Measurements from ENCODE around the gene MIOS.
A peak's percentile ranks its signal among the peaks of the same experiment; 100 is the strongest.

MIOS gene

GRCh38 chr7:7583731-7584130, 17.0 kb downstream of the MIOS start:
- no peak for DNase-seq (ENCODE audit: low read depth in 2 of 2)

DNA sequence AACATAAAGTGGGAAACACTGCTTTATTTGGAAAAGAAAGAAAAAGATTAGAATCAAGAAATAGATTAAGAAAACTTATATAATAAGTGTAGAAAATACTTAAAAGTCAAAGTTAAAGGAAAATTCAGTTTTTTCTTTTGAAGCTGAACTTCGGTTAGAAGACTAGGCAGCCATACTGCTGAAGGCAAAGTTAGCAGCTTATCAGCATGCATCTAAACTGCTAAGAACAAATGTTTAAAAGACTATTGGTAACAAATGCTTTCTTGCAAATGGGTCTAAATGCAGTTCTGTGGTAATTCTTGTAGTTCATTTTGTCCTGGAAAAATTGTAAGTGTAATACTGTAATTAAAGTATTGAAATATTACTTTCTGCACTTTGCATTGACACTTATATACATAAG, 18.0 kb downstream of the MIOS start:
- DNase-seq (ENCODE audit: low read depth in 2 of 2), result no peak

DNA sequence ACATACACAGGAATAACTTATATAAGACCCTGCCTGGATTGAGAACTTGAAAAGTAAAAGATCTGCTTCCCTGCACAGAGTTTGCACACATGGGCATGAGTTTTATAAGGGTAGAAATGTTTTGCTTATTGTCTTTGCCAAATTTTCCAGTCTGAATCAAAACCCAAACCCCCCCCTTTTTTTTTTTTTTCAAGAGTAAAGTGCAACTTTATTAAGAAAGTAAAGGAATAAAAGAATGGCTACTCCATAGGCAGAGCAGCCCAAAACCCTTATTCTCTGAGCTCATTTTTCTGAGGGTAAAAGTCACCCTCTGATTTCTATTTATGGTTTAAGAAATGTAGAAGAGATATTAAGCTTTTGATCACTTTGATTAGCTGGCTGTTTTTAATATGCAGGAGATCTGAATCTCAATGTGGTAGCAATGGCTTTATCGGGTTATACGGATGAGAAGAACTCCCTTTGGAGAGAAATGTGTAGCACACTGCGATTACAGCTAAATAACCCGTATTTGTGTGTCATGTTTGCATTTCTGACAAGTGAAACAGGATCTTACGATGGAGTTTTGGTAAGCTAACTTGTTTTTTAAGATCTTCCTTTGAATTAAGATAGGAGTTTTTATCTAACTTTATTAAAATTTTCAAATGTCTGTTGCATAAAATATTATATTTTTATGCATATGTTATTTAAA, 18.7 kb downstream of the MIOS start:
- DNase-seq (ENCODE audit: low read depth in 2 of 2), result no peak

DNA sequence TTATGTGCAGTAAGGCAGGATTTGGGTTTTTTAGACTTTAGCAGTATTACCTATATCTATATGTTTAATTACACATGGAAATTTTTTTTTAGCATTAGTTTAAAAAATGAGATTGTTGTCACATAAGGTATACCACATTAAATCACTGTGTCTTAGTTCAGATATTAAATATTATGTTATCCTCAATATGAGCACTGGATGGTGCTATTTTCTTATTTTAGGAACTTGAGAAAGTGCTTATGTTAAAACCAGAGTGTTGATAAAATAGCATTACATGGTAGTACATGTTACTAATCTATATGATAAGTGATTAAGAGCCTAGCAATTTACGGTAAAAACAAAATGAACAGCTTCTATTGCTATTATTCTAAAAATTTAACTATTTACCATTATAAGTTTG, 28.8 kb downstream of the MIOS start:
- DNase-seq (ENCODE audit: low read depth in 2 of 2), result no peak

- no peak for DNase-seq (ENCODE audit: low read depth in 2 of 2)
Observed at GRCh38 chr7:7596176-7596575, 29.5 kb downstream of the MIOS start.

DNA sequence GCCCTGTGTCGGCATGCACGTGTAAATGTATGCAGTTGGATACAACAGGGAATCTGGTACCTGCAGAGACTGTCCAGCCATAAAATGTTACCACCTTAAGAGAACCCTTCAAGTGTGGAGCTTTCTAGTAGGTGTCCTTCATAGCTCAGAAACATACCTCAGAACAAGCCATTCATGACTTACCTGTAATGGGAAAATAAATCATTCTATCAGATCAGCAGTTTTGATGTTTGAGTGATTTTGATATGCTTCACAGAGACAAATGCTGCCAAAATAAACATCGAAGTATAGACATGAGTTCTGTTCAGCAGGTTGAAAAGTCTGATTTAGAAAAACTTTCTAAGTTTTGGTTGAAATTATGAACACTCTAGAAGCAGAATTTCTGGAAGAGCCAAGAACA, 40.3 kb downstream of the MIOS start:
- no peak for DNase-seq (ENCODE audit: low read depth in 2 of 2)

DNA sequence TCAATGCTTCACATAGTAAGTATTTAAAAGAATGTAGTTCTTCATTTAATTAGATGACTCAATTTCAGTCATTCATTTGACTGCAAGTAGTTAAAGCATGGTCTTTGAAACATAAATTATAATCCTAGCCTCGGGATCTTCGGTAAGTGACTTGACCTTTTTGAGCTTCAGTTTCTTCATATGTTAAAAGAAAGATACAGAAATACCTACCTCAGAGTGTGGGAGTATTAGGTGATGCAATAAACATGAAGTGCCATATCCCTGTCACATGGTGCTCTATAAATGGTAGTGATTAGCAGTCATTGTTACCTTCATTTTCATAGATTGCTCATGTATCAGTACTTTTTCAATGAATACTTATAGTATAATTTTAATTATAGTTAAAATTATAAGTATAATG, 42.6 kb downstream of the MIOS start:
- DNase-seq (ENCODE audit: low read depth in 2 of 2), result no peak

- DNase-seq (ENCODE audit: low read depth in 2 of 2), result no peak
Observed at GRCh38 chr7:7612519-7612918, 45.8 kb downstream of the MIOS start.

DNA sequence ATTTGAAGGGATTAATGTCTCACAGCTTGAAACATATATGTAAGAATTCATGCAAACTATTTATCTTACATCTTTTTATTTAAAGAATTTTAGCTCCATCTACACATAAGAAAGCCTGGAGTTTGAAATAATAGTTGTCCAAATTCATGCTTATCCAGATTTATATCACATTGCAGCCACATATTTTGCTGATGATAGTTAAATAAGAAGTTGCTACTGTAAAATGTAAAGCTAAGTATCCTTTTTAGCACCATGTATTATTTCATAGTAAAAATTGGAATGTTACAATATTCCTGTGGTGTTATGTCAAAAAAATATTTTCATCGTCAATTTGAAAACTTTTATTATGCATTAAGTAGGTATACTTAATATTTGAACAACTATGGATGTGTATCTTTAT, 46.5 kb downstream of the MIOS start:
- no peak for DNase-seq (ENCODE audit: low read depth in 2 of 2)

DNA sequence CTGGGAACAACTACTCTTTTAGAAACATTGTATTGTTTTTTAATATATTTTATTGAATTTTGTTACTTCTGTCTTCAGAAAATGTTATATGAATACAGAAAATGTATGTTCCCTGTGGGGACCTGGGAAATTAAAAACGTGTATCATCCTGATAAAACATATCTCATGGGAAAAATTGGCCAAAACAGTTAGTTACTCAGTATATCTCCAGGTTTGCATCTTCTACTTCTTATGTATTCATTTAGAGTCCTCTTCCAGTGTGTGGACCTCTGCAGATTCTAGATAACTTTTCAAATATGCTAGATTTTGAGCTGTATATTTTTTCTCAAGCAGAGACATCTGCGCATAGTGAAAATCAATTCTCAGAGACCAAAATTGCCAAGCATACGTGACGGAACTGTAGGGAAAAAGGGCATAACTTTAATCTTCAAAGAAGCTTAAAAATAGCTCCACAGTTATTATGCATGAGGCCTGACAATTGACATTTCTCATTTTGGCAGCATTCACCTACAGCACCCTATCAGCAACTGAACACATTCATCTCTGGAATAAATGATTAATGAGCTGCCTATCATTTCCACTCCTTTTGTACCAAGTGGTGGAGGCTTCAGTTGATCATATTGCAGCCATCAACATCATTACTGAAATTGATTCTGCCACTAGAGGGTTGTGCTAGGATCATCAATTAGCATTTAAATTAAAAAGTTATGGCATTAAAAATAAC, 47.5 kb downstream of the MIOS start:
- DNase-seq (ENCODE audit: low read depth in 2 of 2), result no peak

GRCh38 chr7:7617550-7617949, 50.9 kb downstream of the MIOS start:
- DNase-seq (ENCODE audit: low read depth in 2 of 2), result no peak

- no peak for DNase-seq (ENCODE audit: low read depth in 2 of 2)
Observed at GRCh38 chr7:7618410-7618809, 51.7 kb downstream of the MIOS start.

GRCh38 chr7:7620236-7620635, 53.6 kb downstream of the MIOS start:
- DNase-seq (ENCODE audit: low read depth in 2 of 2), result no peak

- no peak for DNase-seq (ENCODE audit: low read depth in 2 of 2)
Observed at GRCh38 chr7:7620644-7621210, 54.0 kb downstream of the MIOS start.

DNA sequence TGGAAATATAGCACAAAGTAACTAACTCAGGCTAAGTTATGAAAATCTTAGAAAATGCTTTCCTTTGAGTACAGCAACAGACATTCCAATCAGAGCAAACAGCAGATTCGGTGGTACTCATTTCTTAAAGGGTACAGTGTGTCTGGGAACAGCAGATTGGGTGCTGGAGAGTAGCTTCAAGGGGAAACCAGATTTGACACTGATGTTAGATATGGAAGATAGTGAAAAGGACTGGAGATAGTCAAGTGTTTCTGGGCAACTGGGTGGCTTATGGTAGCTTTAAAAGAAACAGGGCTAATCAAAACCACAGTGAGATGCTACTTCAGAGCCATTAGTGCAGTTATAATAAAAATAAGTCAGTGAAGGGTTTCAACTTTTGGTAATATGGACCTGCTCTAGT, 61.8 kb downstream of the MIOS start:
- DNase-seq (ENCODE audit: low read depth in 2 of 2), result no peak

GRCh38 chr7:7630626-7631329, 64.1 kb downstream of the MIOS start:
- DNase-seq (ENCODE audit: low read depth in 2 of 2), result no peak

GRCh38 chr7:7639421-7639820, 72.7 kb downstream of the MIOS start:
- no peak for DNase-seq (ENCODE audit: low read depth in 2 of 2)

- DNase-seq (ENCODE audit: low read depth in 2 of 2), result peak; percentile 17 to 28
Observed at GRCh38 chr7:7639847-7640220, 73.2 kb downstream of the MIOS start.

- DNase-seq (ENCODE audit: low read depth in 2 of 2), result peak; percentile 96 to 97
Observed at GRCh38 chr7:7640221-7641128, 73.8 kb downstream of the MIOS start, which contains the start of gene UMAD1. UMAD1 (plus strand) TSS chr7:7640752; CDS start chr7:7673372, 32,620 bp downstream.

DNA sequence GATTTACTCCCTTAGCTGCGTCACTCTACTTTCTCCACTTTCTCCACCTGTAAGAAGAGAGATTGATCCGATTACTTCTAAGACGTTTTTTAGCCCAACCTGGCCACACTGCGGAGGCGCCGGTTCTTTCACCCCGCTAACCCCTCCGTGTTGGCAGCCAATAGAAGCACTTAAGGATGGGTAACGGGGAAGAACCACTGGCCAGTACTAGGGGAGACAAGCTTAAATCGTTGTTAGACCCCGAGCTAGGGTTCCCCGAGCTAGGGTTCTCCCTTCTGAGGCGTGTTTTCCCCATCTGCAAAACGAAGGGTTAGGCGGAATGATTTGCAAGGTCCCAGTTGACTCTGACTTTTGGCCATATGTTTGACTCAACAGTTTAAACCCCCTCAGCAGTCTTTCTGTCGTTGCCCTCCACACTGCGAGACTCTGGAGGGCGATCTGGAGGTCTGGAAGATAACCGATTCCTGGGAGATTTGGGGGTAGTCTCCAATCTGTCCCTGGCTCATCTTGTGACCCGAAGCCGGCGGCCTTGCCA, 74.5 kb downstream of the MIOS start:
- DNase-seq (ENCODE audit: low read depth in 2 of 2), result peak in 1 of 2 donors; percentile 20

- no peak for DNase-seq (ENCODE audit: low read depth in 2 of 2)
Observed at GRCh38 chr7:7642081-7642480, 75.4 kb downstream of the MIOS start.
